ENCODE data around the gene RMP24.

Gene RMP24

GRCh38 chr18:36020174-36020711 is 47.8 kb downstream of the RMP24 start:
- Histone ChIP-seq H3K9me3 (ENCODE audit: low read length) (no peaks in the 10 kb centered on the region), H3K4me2 (ENCODE audit: low read depth, low read length) (no peak overlapping the region), H3K4me3 (replicated peaks in 1 of 3; ENCODE audit: insufficient read depth in 1 of 3, low read depth in 2 of 3, low read length in 3 of 3) (no peak overlapping the region), H3K79me2 (ENCODE audit: insufficient read depth, low read length) (no peaks in the 10 kb centered on the region), H3K27me3 (ENCODE audit: control insufficient read depth in 1 of 2, insufficient read depth in 2 of 2, low read length in 2 of 2) (no peaks in the 10 kb centered on the region), H3K9ac (ENCODE audit: insufficient read depth, low read depth, low read length) (no peak overlapping the region), H3K4me1 (ENCODE audit: insufficient read depth, low read length) (no peaks in the 10 kb centered on the region), H2AFZ (ENCODE audit: low read length) (no peak overlapping the region), H3K36me3 (replicated peaks in 1 of 2; ENCODE audit: control insufficient read depth in 1 of 2, insufficient read depth in 2 of 2, low read length in 2 of 2) (peaks cover 3 to 14% of the 10 kb centered on the region in 2 experiments; a peak in 3 of 5 replicates), H3K27ac (ENCODE audit: extremely low read length, insufficient read depth, low read length) (no peak overlapping the region), H4K20me1 (ENCODE audit: insufficient read depth, low read length) (no peaks in the 10 kb centered on the region)
- FAIRE-seq (no peak), ATAC-seq (no peak), DNase-seq (ENCODE audit: low spot score) (no peak)
- POLR2A ChIA-PET: no interaction called here
- no peak for TF ChIP-seq ZNF329 (CRISPR knock-in tag; IDR thresholded peaks at IDR 0.05; ENCODE audit: low read depth)
- no peak for TF ChIP-seq ZBTB3 (CRISPR knock-in tag; IDR thresholded peaks at IDR 0.05; ENCODE audit: borderline replicate concordance, low read depth)
- no peak for TF ChIP-seq FOXO4 (CRISPR knock-in tag; conservative IDR thresholded peaks at IDR 0.05)
- TF ChIP-seq KLF6 (CRISPR knock-in tag; IDR thresholded peaks at IDR 0.05): no peak
- TF ChIP-seq CHD2 (IDR thresholded peaks at IDR 0.05; ENCODE audit: low read depth, low read length): no peak
- TF ChIP-seq WIZ (CRISPR knock-in tag; IDR thresholded peaks at IDR 0.05): no peak
- peak in 1 of 2 experiments; percentile 56; a peak in 2 of 4 replicates for TF ChIP-seq MAFK (conservative IDR thresholded peaks at IDR 0.05 in 1 of 2, IDR thresholded peaks at IDR 0.05 in 1 of 2; ENCODE audit: low read length in 2 of 2)
- TF ChIP-seq MAFF (IDR thresholded peaks at IDR 0.05; ENCODE audit: low read depth, low read length): peak; percentile 55
- no peak for TF ChIP-seq ATF1 (CRISPR knock-in tag; IDR thresholded peaks at IDR 0.05)
- in situ Hi-C loops (cut with HindIII; ENCODE audit: extremely low pct_ligation_motif_present, low pct_unique_long_range_greater_than_20kb): loop anchor here (10.0 kb wide), 1 partner anchor 265 kb away; no protein-coding TSS in a partner anchor
- intact Hi-C loops (cut with micrococcal nuclease; ENCODE audit: unreplicated experiment): no loop called here
- 98% methylated on average over 3 of the region's 3 CpGs for WGBS (ENCODE audit: low lambda C conversion rate)
- BruUV-seq (replicated peaks): no TSS peak
- CTCF ChIA-PET (ENCODE audit: low intra/inter-chr PET ratio, low total read pairs): no interaction called here
